HEK293 (cell line): Measurements from ENCODE around the gene TBC1D17.
A peak's percentile ranks its signal among the peaks of the same experiment; 100 is the strongest.

Experiments used
- CTCF ChIA-PET: fragments of 350-600 bp; formaldehyde crosslinking; extraction: SDS; loops from one replicate; lab custom pipeline; 2021; ENCODE audit warnings: antibody characterized with exemption; lab: Yijun Ruan, JAX
- POLR2A ChIA-PET: fragments of 300-600 bp; formaldehyde crosslinking; extraction: SDS; loops from one replicate; lab custom pipeline; 2020; ENCODE audit warnings: antibody characterized with exemption, inconsistent platforms; lab: Yijun Ruan, JAX
- H3K27ac ChIP-seq: fragments of 200-500 bp; sonication (Bioruptor generic); 2 replicates; pipeline ENCODE4 v1.5.1; 2014; ENCODE audit warnings: low read depth, low read length, control low read depth, inconsistent platforms; ENCODE audit errors: extremely low read depth
- H3K36me3 ChIP-seq, 2 experiments: fragments of 200-500 bp in 1 of 2; sonication (Bioruptor generic) in 1 of 2; 1 replicate in 1 of 2; 2 replicates in 1 of 2; pipeline ENCODE4 v1.5.1; 2014 to 2017; ENCODE audit warnings: inconsistent platforms in 2 of 2, low read length in 2 of 2; ENCODE audit not compliant: control insufficient read depth in 2 of 2, insufficient read depth in 1 of 2
- H3K4me1 ChIP-seq: fragments of 200-500 bp; sonication (Bioruptor generic); 2 replicates; pipeline ENCODE4 v1.5.1; 2014; ENCODE audit warnings: mild to moderate bottlenecking, low read length, inconsistent platforms; ENCODE audit not compliant: control insufficient read depth, insufficient read depth
- H3K4me3 ChIP-seq: 2 replicates; pipeline ENCODE4 v1.5.1; 2011; ENCODE audit warnings: low read depth, mild to moderate bottlenecking, control low read depth, low read length, moderate library complexity
- H3K9me3 ChIP-seq: fragments of 200-500 bp; sonication (Bioruptor generic); 2 replicates; pipeline ENCODE4 v1.5.1; 2014; ENCODE audit warnings: low read depth, low read length, inconsistent platforms; ENCODE audit not compliant: control insufficient read depth, insufficient read depth
- GLIS1 ChIP-seq: fragments of 450-650 bp; formaldehyde crosslinking; IDR thresholded peaks from 2 replicates; pipeline ENCODE4 v1.5.1; 2016; ENCODE audit warnings: missing biosample characterization, missing genetic modification characterization
- GLIS2 ChIP-seq: fragments of 450-650 bp; formaldehyde crosslinking; IDR thresholded peaks from 2 replicates; pipeline ENCODE4 v1.5.1; 2016; ENCODE audit warnings: missing biosample characterization, missing genetic modification characterization
- HOXC10 ChIP-seq: sonication (generic); formaldehyde crosslinking; IDR thresholded peaks from 2 replicates; pipeline ENCODE4 v1.8.1; 2023; ENCODE audit warnings: mild to moderate bottlenecking, missing genetic modification reagents
- IKZF3 ChIP-seq: fragments of 450-650 bp; IDR thresholded peaks from 2 replicates; pipeline ENCODE4 v1.5.0; 2018; ENCODE audit warnings: missing biosample characterization, mild to moderate bottlenecking, missing genetic modification characterization, moderate library complexity
- PATZ1 ChIP-seq: fragments of 450-650 bp; formaldehyde crosslinking; IDR thresholded peaks from 2 replicates; pipeline ENCODE4 v1.5.1; 2016; ENCODE audit warnings: missing biosample characterization, missing genetic modification characterization
- PRDM10 ChIP-seq: fragments of 450-650 bp; formaldehyde crosslinking; IDR thresholded peaks from 2 replicates; pipeline ENCODE4 v1.5.1; 2016; ENCODE audit warnings: missing biosample characterization, missing genetic modification characterization
- RBAK ChIP-seq: fragments of 450-650 bp; formaldehyde crosslinking; IDR thresholded peaks from 2 replicates; pipeline ENCODE4 v1.5.1; 2016; ENCODE audit warnings: missing biosample characterization, missing genetic modification characterization
- SETDB1 ChIP-seq: IDR thresholded peaks from one replicate; pipeline ENCODE4 v1.6.1; 2017; ENCODE audit warnings: mild to moderate bottlenecking, low read length, moderate library complexity, mixed read lengths; ENCODE audit not compliant: insufficient read length
- ZBTB7A ChIP-seq: fragments of 450-650 bp; formaldehyde crosslinking; IDR thresholded peaks from 2 replicates; pipeline ENCODE4 v1.5.1; 2016; ENCODE audit warnings: low read depth, missing biosample characterization, missing genetic modification characterization
- ZBTB8A ChIP-seq: fragments of 450-650 bp; formaldehyde crosslinking; IDR thresholded peaks from 2 replicates; pipeline ENCODE4 v1.5.1; 2016; ENCODE audit warnings: missing biosample characterization, missing genetic modification characterization
- ZNF10 ChIP-seq: fragments of 450-650 bp; formaldehyde crosslinking; IDR thresholded peaks from 2 replicates; pipeline ENCODE4 v1.5.1; 2017; ENCODE audit warnings: missing biosample characterization, missing genetic modification characterization
- ZNF366 ChIP-seq: fragments of 450-650 bp; formaldehyde crosslinking; conservative IDR thresholded peaks from 2 replicates; pipeline ENCODE4 v1.5.1; 2016; ENCODE audit warnings: missing biosample characterization, missing genetic modification characterization
- ZNF561 ChIP-seq: fragments of 450-650 bp; IDR thresholded peaks from 2 replicates; pipeline ENCODE4 v1.5.1; 2018; ENCODE audit warnings: missing biosample characterization, missing genetic modification characterization, borderline replicate concordance
- ZNF571 ChIP-seq: fragments of 450-650 bp; formaldehyde crosslinking; IDR thresholded peaks from 2 replicates; pipeline ENCODE4 v1.5.0; 2017; ENCODE audit warnings: missing biosample characterization, missing genetic modification characterization
- ZNF768 ChIP-seq: fragments of 450-650 bp; formaldehyde crosslinking; IDR thresholded peaks from 2 replicates; pipeline ENCODE4 v1.5.1; 2018; ENCODE audit warnings: missing biosample characterization, mild to moderate bottlenecking, missing genetic modification characterization
- TF ChIP-seq, protein P1 (sequence below): fragments of 450-650 bp; formaldehyde crosslinking; IDR thresholded peaks from 2 replicates; pipeline ENCODE4 v1.5.1; 2016; ENCODE audit warnings: missing biosample characterization, missing genetic modification characterization
- TF ChIP-seq, protein P2 (sequence below): fragments of 450-650 bp; formaldehyde crosslinking; IDR thresholded peaks from 2 replicates; pipeline ENCODE4 v1.5.1; 2016; ENCODE audit warnings: missing biosample characterization, missing genetic modification characterization

The TBC1D17 gene

GRCh38 chr19:49875177-49875576 lies 2.3 kb upstream of the TBC1D17 start:
- CTCF ChIA-PET, result interaction anchor here (0.6 kb wide), 1 partner anchor 60 kb away, joined by 3 read pairs; no protein-coding TSS in a partner anchor
- no peaks in the 10 kb centered on the region for H3K9me3 ChIP-seq
- peaks cover 3 to 38% of the 10 kb centered on the region in 2 experiments; a peak in 2 of 3 replicates for H3K36me3 ChIP-seq
- peak overlapping the region; percentile 94 for H3K27ac ChIP-seq
- H3K4me1 ChIP-seq, result peaks cover 12% of the 10 kb centered on the region
- POLR2A ChIA-PET, result interaction anchor here (1.2 to 4.8 kb wide), 5 partner anchors 10 to 54 kb away, joined by 3 to 41 read pairs (median 10); partner anchors contain the start of genes ATF5, NUP62 and PTOV1
- TF ChIP-seq ZNF768 (tag by site-specific recombination) (peak; percentile 75; the same call in 1 of the 2 replicates), ZNF10 (tag by site-specific recombination) (no peak)
- peak overlapping the region; percentile 79; the same call in 1 of the 2 replicates for H3K4me3 ChIP-seq

GRCh38 chr19:49875857-49876421 lies 1.6 kb upstream of the TBC1D17 start:
- Histone ChIP-seq H3K27ac (peak overlapping the region; percentile 94), H3K9me3 (no peaks in the 10 kb centered on the region)
- TF ChIP-seq PRDM10 (tag by site-specific recombination) (peak; percentile 91), GLIS1 (tag by site-specific recombination) (peak; percentile 22; the same call in 1 of the 2 replicates), ZNF571 (tag by site-specific recombination) (no peak), ZNF561 (peak; percentile 36; the same call in 1 of the 2 replicates), RBAK (tag by site-specific recombination) (0 out of 2 replicates have a peak, but pooled peaks have one; percentile 9), GLIS2 (tag by site-specific recombination) (peak; percentile 75), HOXC10 (CRISPR knock-in tag) (0 out of 2 replicates have a peak, but pooled peaks have one; percentile 76), IKZF3 (tag by site-specific recombination) (peak; percentile 7; the same call in 1 of the 2 replicates), PATZ1 (tag by site-specific recombination) (peak; percentile 91), ZNF366 (tag by site-specific recombination) (peak; percentile 53; the same call in 1 of the 2 replicates), ZBTB7A (tag by site-specific recombination) (peak; percentile 97; the same call in 1 of the 2 replicates), SETDB1 (no peak), ZBTB8A (tag by site-specific recombination) (peak; percentile 100)
- TF ChIP-seq, protein P1, sequence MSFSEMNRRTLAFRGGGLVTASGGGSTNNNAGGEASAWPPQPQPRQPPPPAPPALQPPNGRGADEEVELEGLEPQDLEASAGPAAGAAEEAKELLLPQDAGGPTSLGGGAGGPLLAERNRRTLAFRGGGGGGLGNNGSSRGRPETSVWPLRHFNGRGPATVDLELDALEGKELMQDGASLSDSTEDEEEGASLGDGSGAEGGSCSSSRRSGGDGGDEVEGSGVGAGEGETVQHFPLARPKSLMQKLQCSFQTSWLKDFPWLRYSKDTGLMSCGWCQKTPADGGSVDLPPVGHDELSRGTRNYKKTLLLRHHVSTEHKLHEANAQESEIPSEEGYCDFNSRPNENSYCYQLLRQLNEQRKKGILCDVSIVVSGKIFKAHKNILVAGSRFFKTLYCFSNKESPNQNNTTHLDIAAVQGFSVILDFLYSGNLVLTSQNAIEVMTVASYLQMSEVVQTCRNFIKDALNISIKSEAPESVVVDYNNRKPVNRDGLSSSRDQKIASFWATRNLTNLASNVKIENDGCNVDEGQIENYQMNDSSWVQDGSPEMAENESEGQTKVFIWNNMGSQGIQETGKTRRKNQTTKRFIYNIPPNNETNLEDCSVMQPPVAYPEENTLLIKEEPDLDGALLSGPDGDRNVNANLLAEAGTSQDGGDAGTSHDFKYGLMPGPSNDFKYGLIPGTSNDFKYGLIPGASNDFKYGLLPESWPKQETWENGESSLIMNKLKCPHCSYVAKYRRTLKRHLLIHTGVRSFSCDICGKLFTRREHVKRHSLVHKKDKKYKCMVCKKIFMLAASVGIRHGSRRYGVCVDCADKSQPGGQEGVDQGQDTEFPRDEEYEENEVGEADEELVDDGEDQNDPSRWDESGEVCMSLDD (tag by site-specific recombination), result peak; percentile 100
- TF ChIP-seq, protein P2, sequence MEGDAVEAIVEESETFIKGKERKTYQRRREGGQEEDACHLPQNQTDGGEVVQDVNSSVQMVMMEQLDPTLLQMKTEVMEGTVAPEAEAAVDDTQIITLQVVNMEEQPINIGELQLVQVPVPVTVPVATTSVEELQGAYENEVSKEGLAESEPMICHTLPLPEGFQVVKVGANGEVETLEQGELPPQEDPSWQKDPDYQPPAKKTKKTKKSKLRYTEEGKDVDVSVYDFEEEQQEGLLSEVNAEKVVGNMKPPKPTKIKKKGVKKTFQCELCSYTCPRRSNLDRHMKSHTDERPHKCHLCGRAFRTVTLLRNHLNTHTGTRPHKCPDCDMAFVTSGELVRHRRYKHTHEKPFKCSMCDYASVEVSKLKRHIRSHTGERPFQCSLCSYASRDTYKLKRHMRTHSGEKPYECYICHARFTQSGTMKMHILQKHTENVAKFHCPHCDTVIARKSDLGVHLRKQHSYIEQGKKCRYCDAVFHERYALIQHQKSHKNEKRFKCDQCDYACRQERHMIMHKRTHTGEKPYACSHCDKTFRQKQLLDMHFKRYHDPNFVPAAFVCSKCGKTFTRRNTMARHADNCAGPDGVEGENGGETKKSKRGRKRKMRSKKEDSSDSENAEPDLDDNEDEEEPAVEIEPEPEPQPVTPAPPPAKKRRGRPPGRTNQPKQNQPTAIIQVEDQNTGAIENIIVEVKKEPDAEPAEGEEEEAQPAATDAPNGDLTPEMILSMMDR (tag by site-specific recombination), result no peak
- TF ChIP-seq, all 188 proteins: peak for 12
- Histone ChIP-seq H3K4me3 (peak overlapping the region; percentile 79), H3K4me1 (peaks cover 9% of the 10 kb centered on the region), H3K36me3 (peaks cover 3 to 43% of the 10 kb centered on the region in 2 experiments; a peak in 2 of 3 replicates)
- POLR2A ChIA-PET, result interaction anchor here (0.7 to 4.8 kb wide), 14 partner anchors 8 to 235 kb away, joined by 3 to 41 read pairs (median 6); partner anchors contain the start of genes ATF5, FUZ, NUP62 and PNKP
- CTCF ChIA-PET, result interaction anchor here (0.6 kb wide), 2 partner anchors 59 to 271 kb away, joined by 3 read pairs; no protein-coding TSS in a partner anchor
